Esophagus (tissue), 2 donors: Measurements from ENCODE around the gene KIF13A. TPM values are rescaled to one million over a fixed set of nuclear protein-coding genes. Genes with fewer than 3 reads are reported as not detected.
A peak's percentile ranks its signal among the peaks of the same experiment; 100 is the strongest.

Experiments
- H3K27ac ChIP-seq, 2 donors: one replicate each; pipeline ENCODE4 v1.5.1; 2013; ENCODE audit warnings: low read depth in 2 of 2, mild to moderate bottlenecking in 2 of 2, inconsistent platforms in 1 of 2, low read length in 1 of 2, moderate library complexity in 1 of 2
- H3K27me3 ChIP-seq, 2 donors: one replicate each; pipeline ENCODE4 v1.6.1; 2013; ENCODE audit warnings: low read length in 2 of 2, control low read depth in 1 of 2, mild to moderate bottlenecking in 1 of 2; ENCODE audit not compliant: insufficient read depth in 2 of 2, control insufficient read depth in 1 of 2
- H3K36me3 ChIP-seq, 2 donors: one replicate each; pipeline ENCODE4 v1.6.1; 2013; ENCODE audit warnings: low read length in 1 of 2; ENCODE audit not compliant: control insufficient read depth in 2 of 2, insufficient read depth in 2 of 2
- H3K4me1 ChIP-seq, 2 donors: one replicate each; pipeline ENCODE4 v1.6.1; 2013; ENCODE audit warnings: low read length in 1 of 2; ENCODE audit not compliant: control insufficient read depth in 2 of 2, insufficient read depth in 2 of 2
- H3K4me3 ChIP-seq, 2 donors: one replicate each; pipeline ENCODE4 v1.5.1; 2013; ENCODE audit warnings: low read length in 2 of 2, mild to moderate bottlenecking in 2 of 2, low read depth in 1 of 2, moderate library complexity in 1 of 2
- H3K9me3 ChIP-seq, 2 donors: one replicate each; pipeline ENCODE4 v1.6.1; 2013; ENCODE audit warnings: mild to moderate bottlenecking in 2 of 2, low read depth in 1 of 2, low read length in 1 of 2, moderate library complexity in 1 of 2; ENCODE audit not compliant: control insufficient read depth in 2 of 2, insufficient read depth in 1 of 2
- WGBS, 2 donors: extraction: QIAGEN DNeasy Blood & Tissue Kit; methylation state at CpG; one replicate each; pipeline ENCODE4 v1.1.7; 2013; 5-methylcytosine and 5-hydroxymethylcytosine counted together
- polyA plus RNA-seq, 2 donors: library from polyadenylated mRNA; stranded (reverse); fragments of 200-250 nt; gene quantifications; one replicate each; pipeline ENCODE4 v1.2.3, GENCODE V29; 2013
- donor health status: healthy with polysubstance abuse.
- donor health status: Bipolar disorder and iron deficiency.

The KIF13A gene
- polyA plus RNA-seq, 2 donors, result 7.7 to 11.5 TPM

DNA sequence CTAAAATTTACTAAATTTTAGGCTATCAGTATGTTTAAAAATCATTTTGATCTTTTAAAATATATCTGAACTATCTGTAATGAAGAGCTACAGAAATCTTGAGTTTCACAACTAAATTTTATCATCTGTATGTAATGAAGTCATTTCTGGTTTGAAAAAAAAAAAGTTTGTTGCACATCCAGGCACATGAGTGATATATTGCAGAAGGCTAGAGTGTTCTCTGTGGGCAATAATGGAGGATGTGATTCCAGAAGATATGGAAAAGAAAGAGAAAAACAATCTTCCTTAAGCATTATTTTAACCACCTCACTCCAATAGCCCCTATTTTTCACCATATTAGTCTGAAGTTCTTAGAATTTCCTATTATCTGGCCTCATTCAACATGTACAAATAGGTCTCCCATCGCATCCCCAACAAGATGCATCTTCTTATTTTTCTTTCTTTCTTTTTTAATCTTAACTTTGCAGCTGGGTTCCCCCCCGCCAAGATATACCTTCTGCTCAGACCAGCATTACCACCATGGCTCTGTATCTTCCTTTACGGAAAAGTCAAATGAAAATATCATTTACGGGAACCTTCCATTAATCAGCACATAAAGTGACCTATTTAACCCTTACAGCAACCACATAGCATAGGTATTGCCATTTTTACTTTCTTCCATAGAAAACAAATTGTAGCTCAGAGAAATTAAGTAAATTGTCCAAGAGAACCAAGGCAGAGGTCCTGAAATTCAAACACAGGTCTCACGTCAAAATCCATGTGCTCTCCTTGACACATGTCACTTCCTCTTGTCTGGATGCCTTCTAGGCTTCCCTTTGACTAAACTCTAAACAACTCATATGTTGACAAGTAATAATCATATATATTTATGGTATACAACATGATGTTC is 116.9 kb downstream of the KIF13A start:
- Histone ChIP-seq H3K4me1 (peaks cover 2 to 3% of the 10 kb centered on the region in 2 donors), H3K27me3 (no peaks in the 10 kb centered on the region), H3K27ac (no peak overlapping the region), H3K9me3 (no peaks in the 10 kb centered on the region), H3K36me3 (no peaks in the 10 kb centered on the region), H3K4me3 (no peak overlapping the region)
- WGBS, 2 donors, result 84 to 87% methylated on average over 5 of the region's 5 CpGs

DNA sequence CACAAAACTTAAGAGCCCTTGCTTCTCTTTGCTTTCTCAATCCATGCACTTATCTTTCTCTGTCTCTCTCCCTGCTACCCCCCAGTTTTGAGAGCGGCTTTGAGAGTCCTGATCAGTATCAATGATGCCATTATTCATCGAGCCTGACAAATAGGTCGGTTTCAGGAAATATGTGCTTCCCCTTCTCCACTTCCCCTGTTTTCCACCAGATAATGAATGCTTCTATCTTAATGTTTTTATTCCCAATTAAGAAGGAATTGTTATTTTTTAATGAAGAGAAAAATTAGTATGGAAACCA is 117.7 kb downstream of the KIF13A start:
- no peak overlapping the region for H3K4me3 ChIP-seq
- H3K9me3 ChIP-seq, result no peaks in the 10 kb centered on the region
- 69 to 71% methylated on average over 3 of the region's 3 CpGs for WGBS, 2 donors
- H3K27me3 ChIP-seq, result no peaks in the 10 kb centered on the region
- H3K36me3 ChIP-seq, result no peaks in the 10 kb centered on the region
- peaks cover 3% of the 10 kb centered on the region in 2 donors for H3K4me1 ChIP-seq
- H3K27ac ChIP-seq, result peak overlapping the region in 1 of 2 donors; percentile 13

DNA sequence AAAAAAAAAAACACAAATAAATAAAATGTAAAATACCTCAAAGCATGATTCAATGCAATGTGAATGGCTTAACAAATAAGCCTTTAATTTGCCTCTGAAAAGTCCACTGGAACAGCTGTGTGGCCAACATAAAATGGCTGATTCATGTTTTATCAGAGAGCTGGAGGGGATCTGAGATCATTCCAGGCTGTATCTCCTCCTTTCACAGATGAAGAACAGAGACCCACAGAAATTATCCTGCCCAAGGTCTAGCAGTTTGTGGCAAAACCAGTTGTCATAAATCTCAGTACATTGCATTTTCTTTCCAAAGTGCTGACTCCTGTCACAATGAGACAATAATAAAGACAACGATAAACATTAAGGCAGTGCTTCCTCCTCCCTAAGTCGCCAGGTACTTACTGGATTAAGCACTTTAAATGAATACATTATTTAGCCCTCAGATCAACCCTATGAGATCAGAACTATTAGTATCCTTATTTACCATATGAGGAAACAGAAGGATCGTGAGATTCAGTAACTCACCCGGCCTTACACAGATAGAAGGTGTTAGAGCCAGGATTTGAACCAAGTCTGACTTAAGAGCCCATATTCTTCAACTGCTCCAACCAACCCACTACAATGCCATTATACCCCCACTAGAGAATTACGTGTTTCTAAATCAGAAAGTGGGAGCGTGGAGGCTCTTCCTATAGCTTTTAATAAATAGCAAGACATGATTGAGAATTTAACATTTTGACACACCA is 118.3 kb downstream of the KIF13A start:
- WGBS, 2 donors, result 59 to 64% methylated on average over 6 of the region's 6 CpGs
- Histone ChIP-seq H3K4me3 (no peak overlapping the region), H3K36me3 (no peaks in the 10 kb centered on the region), H3K27ac (peak overlapping the region; percentile 13 to 34), H3K9me3 (no peaks in the 10 kb centered on the region), H3K27me3 (no peaks in the 10 kb centered on the region), H3K4me1 (peaks cover 3 to 4% of the 10 kb centered on the region in 2 donors)

DNA sequence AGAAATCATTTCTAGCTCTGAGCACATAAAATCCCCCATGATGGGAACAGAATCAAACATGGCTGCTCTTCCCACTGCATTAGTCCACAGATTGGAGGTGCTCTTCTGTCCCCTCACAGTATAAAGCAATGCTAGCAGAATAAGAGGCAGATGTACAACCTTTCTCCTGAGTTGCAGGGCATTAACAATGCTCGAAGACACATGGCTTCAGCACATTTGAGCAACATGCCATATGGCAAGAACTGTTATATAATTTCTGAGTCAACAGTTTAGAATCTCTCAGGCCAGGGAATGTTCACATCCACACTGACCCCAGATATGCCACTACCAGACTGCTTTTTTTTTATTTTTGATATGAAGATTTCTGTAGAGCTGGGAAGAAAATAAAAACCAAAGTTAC is 119.6 kb downstream of the KIF13A start:
- no peaks in the 10 kb centered on the region for H3K27me3 ChIP-seq
- H3K36me3 ChIP-seq, result no peaks in the 10 kb centered on the region
- H3K27ac ChIP-seq, result no peak overlapping the region
- no peaks in the 10 kb centered on the region for H3K9me3 ChIP-seq
- H3K4me1 ChIP-seq, result peaks cover 4 to 5% of the 10 kb centered on the region in 2 donors
- no peak overlapping the region for H3K4me3 ChIP-seq
- WGBS, 2 donors, result 31 to 39% methylated on average over 1 of the region's 1 CpG

DNA sequence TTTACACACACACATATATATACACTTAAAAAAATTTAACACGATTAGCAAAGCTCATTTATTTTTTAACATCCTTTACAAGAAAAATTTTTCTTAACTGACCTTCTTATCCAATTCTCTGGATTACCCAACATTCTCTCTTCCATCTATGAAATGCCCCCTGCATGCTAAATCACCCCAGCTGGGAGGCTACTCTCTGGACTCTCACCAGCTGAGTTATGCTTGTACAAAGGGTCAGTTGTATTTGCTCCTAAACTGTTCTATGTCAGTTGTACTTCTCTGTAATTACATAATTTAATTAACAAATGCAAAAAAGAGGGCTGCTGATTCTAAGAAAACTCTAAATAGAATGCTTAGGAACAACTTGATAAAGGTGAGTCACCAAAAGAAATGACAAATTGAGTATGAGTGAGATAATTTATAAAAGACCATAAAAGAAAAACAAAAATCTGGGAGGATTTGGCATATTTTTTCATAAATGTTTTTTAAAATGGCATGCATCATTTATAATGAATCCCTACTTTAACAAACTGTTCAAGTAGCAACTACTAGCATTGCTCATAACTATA is 120.5 kb downstream of the KIF13A start:
- no peaks in the 10 kb centered on the region for H3K9me3 ChIP-seq
- H3K4me1 ChIP-seq, result peaks cover 4 to 5% of the 10 kb centered on the region in 2 donors
- H3K27me3 ChIP-seq, result no peaks in the 10 kb centered on the region
- H3K36me3 ChIP-seq, result no peaks in the 10 kb centered on the region
- WGBS, 2 donors, result 77 to 79% methylated on average over 1 of the region's 1 CpG
- no peak overlapping the region for H3K4me3 ChIP-seq
- H3K27ac ChIP-seq, result peak overlapping the region in 1 of 2 donors; percentile 51

DNA sequence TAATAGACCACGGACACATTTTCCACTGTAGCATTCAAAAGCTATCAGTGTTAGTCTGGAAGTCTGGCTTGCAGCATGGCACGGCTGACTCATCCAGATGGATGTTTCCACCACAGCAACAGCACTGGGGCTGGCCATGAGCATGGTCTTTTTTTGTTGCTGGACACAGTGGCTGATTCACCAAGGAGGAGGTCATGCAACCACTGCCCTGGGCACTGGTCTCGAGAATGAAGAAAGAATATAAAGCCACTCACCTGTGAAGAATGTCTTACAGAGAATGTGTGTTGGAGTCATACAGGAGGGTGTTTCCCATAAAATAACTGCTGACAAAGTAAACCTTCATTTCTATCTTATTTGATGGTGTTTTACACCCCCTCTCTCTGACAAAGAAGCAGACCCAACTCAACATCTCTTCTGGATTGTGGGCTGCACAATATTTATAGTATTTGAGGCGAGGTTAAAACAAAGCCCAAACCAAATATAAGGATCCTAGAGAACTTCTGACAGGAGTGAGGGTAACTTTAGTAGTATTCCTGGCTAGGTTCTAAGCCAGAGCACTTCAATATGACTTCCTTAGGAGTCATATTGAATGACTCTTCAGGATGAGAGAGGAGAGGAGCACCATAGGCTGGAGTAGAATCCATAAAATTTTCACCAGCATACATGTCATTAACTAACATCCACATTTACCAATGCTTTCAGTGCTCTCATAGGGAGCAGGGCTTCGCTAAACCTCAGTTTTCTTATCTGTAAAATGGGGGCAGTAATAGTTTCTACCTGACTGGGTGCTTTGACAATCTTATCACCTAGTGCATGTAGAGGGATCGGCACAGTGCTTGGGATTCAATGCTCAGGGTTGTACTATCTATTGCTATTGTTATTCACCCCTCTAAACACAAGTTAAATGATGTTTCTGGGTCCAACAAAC is 121.4 kb downstream of the KIF13A start:
- Histone ChIP-seq H3K36me3 (no peaks in the 10 kb centered on the region), H3K9me3 (no peaks in the 10 kb centered on the region), H3K4me3 (no peak overlapping the region), H3K27ac (peak overlapping the region; percentile 60 to 88), H3K4me1 (peaks cover 4 to 5% of the 10 kb centered on the region in 2 donors), H3K27me3 (no peaks in the 10 kb centered on the region)
- 50 to 71% methylated on average over 6 of the region's 6 CpGs for WGBS, 2 donors

DNA sequence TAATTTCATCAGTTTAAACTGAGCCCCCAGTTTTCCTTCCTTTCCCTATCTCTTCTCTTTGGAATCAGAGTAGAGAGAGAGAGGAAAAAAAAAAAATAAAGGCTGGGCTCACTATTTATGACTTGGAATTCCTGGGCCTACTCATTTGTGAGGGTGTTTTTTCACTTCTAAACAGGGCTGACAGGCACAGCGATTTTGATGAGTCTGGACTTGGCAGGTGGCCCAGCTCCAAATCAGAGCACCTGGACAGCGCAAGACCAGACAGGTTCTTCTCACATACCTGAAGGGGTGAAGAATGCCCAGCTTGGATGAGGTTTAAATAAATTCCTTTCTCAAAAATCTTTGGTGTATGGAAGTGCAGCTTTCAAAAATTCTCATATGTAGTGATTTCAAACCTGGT is 122.2 kb downstream of the KIF13A start:
- Histone ChIP-seq H3K27ac (peak overlapping the region; percentile 73 to 76), H3K4me3 (no peak overlapping the region), H3K27me3 (no peaks in the 10 kb centered on the region), H3K4me1 (peaks cover 4 to 5% of the 10 kb centered on the region in 2 donors), H3K9me3 (no peaks in the 10 kb centered on the region), H3K36me3 (no peaks in the 10 kb centered on the region)
- WGBS, 2 donors, result 39 to 52% methylated on average over 2 of the region's 2 CpGs

DNA sequence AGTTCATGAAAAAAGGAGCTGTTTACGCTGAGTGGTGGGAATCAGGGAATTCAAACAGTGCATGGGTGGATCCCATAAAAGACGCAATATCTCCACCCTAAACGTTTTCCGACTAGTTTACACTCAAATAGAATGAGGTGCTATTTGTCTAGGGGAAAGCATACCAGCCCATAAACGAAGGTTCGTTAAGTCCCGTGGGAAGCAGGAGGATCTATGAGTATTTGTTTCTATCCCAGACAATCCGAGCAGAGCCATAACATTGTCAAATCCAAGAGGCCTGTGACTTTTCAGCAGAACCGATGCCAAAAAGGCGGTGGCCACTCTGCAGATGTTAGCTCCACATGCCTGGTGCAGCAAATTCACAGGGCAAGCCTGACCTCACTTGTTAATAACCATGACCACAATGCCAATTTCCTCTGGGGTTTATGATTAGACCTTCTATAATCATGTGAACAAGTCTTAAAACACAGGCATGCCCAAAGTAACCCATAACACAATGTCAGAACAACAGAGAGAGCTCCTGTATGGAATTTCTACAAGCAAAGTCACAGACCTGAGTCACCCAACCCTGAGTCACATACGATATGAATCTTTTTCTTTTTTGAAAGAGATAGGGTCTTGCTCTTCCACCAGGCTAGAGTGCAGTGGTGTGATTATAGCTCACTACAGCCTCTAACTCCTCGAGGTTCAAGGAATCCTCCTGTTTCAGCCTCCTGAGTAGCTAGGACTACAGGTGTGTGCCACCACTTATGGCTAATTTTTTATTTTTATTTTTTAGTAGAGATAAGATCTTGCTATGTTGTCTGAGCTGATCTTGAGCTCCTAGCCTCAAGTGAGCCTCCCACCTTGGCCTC is 123.3 kb downstream of the KIF13A start:
- Histone ChIP-seq H3K27me3 (no peaks in the 10 kb centered on the region), H3K27ac (peak overlapping the region; percentile 73 to 87), H3K4me1 (peaks cover 4 to 5% of the 10 kb centered on the region in 2 donors), H3K9me3 (no peaks in the 10 kb centered on the region), H3K36me3 (no peaks in the 10 kb centered on the region), H3K4me3 (no peak overlapping the region)
- WGBS, 2 donors, result 41 to 59% methylated on average over 12 of the region's 12 CpGs
